ENCODE measurements around the gene STOM.
"Not testable (repeated sequence)": the region's sequence is repeated elsewhere in the genome, so short reads cannot be mapped to it uniquely, and the experiment has no call there.

STOM gene

GRCh38 chr9:121399126-121399882 lies 29.3 kb upstream of the STOM start:
- POLR2A ChIA-PET = no interaction called here
- TF ChIP-seq TARDBP (IDR thresholded peaks at IDR 0.05) (no peak), ZNF384 (IDR thresholded peaks at IDR 0.05) (no peak), NFRKB (IDR thresholded peaks at IDR 0.05) (no peak), FOXM1 (IDR thresholded peaks at IDR 0.05; ENCODE audit: borderline replicate concordance) (no peak), L3MBTL2 (conservative IDR thresholded peaks at IDR 0.05) (no peak), SP1 (IDR thresholded peaks at IDR 0.05) (no peak), ELF4 (IDR thresholded peaks at IDR 0.05) (no peak), FOXA1 (IDR thresholded peaks at IDR 0.05) (no peak), CTBP1 (IDR thresholded peaks at IDR 0.05; ENCODE audit: borderline replicate concordance) (no peak), HDGF (IDR thresholded peaks at IDR 0.05; ENCODE audit: borderline replicate concordance) (no peak), FOXK2 (IDR thresholded peaks at IDR 0.05) (no peak), SUZ12 (IDR thresholded peaks at IDR 0.05) (no peak), BHLHE40 (IDR thresholded peaks at IDR 0.05; ENCODE audit: borderline replicate concordance) (no peak), ARNT (IDR thresholded peaks at IDR 0.05) (no peak), LEF1 (IDR thresholded peaks at IDR 0.05; ENCODE audit: borderline replicate concordance) (no peak), PKNOX1 (IDR thresholded peaks at IDR 0.05) (no peak)
- CTCF ChIA-PET = interaction anchor here (0.7 to 2.3 kb wide), 5 partner anchors 32 to 186 kb away, joined by 3 to 17 read pairs (median 4); no protein-coding TSS in a partner anchor
- DNase-seq (ENCODE audit: extremely low spot score) = no peak

- DNase-seq (ENCODE audit: extremely low spot score) = no peak
- ChIA-PET POLR2A (no interaction called here), CTCF (interaction anchor here (0.9 to 2.3 kb wide), 2 partner anchors 79 to 120 kb away, joined by 8 to 17 read pairs; no protein-coding TSS in a partner anchor)
- TF ChIP-seq LEF1 (IDR thresholded peaks at IDR 0.05; ENCODE audit: borderline replicate concordance) (no peak), ZNF384 (IDR thresholded peaks at IDR 0.05) (no peak), PKNOX1 (IDR thresholded peaks at IDR 0.05) (no peak), ELF4 (IDR thresholded peaks at IDR 0.05) (no peak), SUZ12 (IDR thresholded peaks at IDR 0.05) (no peak), SP1 (IDR thresholded peaks at IDR 0.05) (no peak), FOXK2 (IDR thresholded peaks at IDR 0.05) (no peak), NFRKB (IDR thresholded peaks at IDR 0.05) (no peak), FOXA1 (IDR thresholded peaks at IDR 0.05) (no peak), BHLHE40 (IDR thresholded peaks at IDR 0.05; ENCODE audit: borderline replicate concordance) (no peak), TARDBP (IDR thresholded peaks at IDR 0.05) (no peak), ARNT (IDR thresholded peaks at IDR 0.05) (no peak), FOXM1 (IDR thresholded peaks at IDR 0.05; ENCODE audit: borderline replicate concordance) (no peak), L3MBTL2 (conservative IDR thresholded peaks at IDR 0.05) (no peak)
These were observed 28.3 kb upstream of the STOM start for GRCh38 chr9:121398374-121398773.

- POLR2A ChIA-PET; DNase-seq (ENCODE audit: extremely low spot score): not testable (repeated sequence)
- CTCF ChIA-PET = interaction anchor here (0.9 kb wide), 1 partner anchor 119 kb away, joined by 8 read pairs; no protein-coding TSS in a partner anchor
These were observed 27.2 kb upstream of the STOM start for GRCh38 chr9:121397277-121397676.

- POLR2A ChIA-PET = no interaction called here
- DNase-seq (ENCODE audit: extremely low spot score) = no peak
- CTCF ChIA-PET = interaction anchor here (0.8 kb wide), 1 partner anchor 182 kb away, joined by 4 read pairs; no protein-coding TSS in a partner anchor
- TF ChIP-seq SP1 (IDR thresholded peaks at IDR 0.05) = no peak
- no peak for TF ChIP-seq TARDBP (IDR thresholded peaks at IDR 0.05)
- no peak for TF ChIP-seq PKNOX1 (IDR thresholded peaks at IDR 0.05)
- TF ChIP-seq NFRKB (IDR thresholded peaks at IDR 0.05) = no peak
- no peak for TF ChIP-seq FOXA1 (IDR thresholded peaks at IDR 0.05)
These were observed 25.5 kb upstream of the STOM start for GRCh38 chr9:121395558-121395957.

- CTCF ChIA-PET = no interaction called here
- POLR2A ChIA-PET = no interaction called here
- DNase-seq (ENCODE audit: extremely low spot score) = no peak
- TF ChIP-seq L3MBTL2 (conservative IDR thresholded peaks at IDR 0.05) = no peak
- TF ChIP-seq PKNOX1 (IDR thresholded peaks at IDR 0.05) = no peak
- TF ChIP-seq ELF4 (IDR thresholded peaks at IDR 0.05) = no peak
- TF ChIP-seq TARDBP (IDR thresholded peaks at IDR 0.05) = no peak
- TF ChIP-seq LEF1 (IDR thresholded peaks at IDR 0.05; ENCODE audit: borderline replicate concordance) = no peak
- TF ChIP-seq BHLHE40 (IDR thresholded peaks at IDR 0.05; ENCODE audit: borderline replicate concordance) = no peak
- no peak for TF ChIP-seq FOXA1 (IDR thresholded peaks at IDR 0.05)
- no peak for TF ChIP-seq SP1 (IDR thresholded peaks at IDR 0.05)
- no peak for TF ChIP-seq SUZ12 (IDR thresholded peaks at IDR 0.05)
- TF ChIP-seq ZNF384 (IDR thresholded peaks at IDR 0.05) = no peak
- no peak for TF ChIP-seq HDGF (IDR thresholded peaks at IDR 0.05; ENCODE audit: borderline replicate concordance)
- no peak for TF ChIP-seq ARNT (IDR thresholded peaks at IDR 0.05)
- no peak for TF ChIP-seq CTBP1 (IDR thresholded peaks at IDR 0.05; ENCODE audit: borderline replicate concordance)
- TF ChIP-seq NFRKB (IDR thresholded peaks at IDR 0.05) = no peak
- TF ChIP-seq FOXK2 (IDR thresholded peaks at IDR 0.05) = no peak
- no peak for TF ChIP-seq FOXM1 (IDR thresholded peaks at IDR 0.05; ENCODE audit: borderline replicate concordance)
These were observed 24.2 kb upstream of the STOM start for GRCh38 chr9:121394292-121394691.

Measured in HEK293T (cell line).